ENCODE data around the gene PEX3. TPM values are rescaled to one million over a fixed set of nuclear protein-coding genes. Genes with fewer than 3 reads are reported as not detected.

The PEX3 gene
- total RNA-seq, 6 donors from 2014 or later, result 3.4 to 18.5 (median 13.1) TPM

- peaks cover 0 to 8% (median 0%) of the 10 kb centered on the region in 4 donors for H3K36me3 ChIP-seq
- DNase-seq, result no peak
- TF ChIP-seq POLR2AphosphoS5 (IDR thresholded peaks at IDR 0.05) (no peak), POLR2A (IDR thresholded peaks at IDR 0.05) (no peak), EP300 (IDR thresholded peaks at IDR 0.05) (no peak)
- TF ChIP-seq, protein P1, sequence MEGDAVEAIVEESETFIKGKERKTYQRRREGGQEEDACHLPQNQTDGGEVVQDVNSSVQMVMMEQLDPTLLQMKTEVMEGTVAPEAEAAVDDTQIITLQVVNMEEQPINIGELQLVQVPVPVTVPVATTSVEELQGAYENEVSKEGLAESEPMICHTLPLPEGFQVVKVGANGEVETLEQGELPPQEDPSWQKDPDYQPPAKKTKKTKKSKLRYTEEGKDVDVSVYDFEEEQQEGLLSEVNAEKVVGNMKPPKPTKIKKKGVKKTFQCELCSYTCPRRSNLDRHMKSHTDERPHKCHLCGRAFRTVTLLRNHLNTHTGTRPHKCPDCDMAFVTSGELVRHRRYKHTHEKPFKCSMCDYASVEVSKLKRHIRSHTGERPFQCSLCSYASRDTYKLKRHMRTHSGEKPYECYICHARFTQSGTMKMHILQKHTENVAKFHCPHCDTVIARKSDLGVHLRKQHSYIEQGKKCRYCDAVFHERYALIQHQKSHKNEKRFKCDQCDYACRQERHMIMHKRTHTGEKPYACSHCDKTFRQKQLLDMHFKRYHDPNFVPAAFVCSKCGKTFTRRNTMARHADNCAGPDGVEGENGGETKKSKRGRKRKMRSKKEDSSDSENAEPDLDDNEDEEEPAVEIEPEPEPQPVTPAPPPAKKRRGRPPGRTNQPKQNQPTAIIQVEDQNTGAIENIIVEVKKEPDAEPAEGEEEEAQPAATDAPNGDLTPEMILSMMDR (IDR thresholded peaks at IDR 0.05), result no peak
- H3K27ac ChIP-seq, result no peak overlapping the region
- H3K4me1 ChIP-seq, result no peaks in the 10 kb centered on the region
- no peak overlapping the region for H3K4me3 ChIP-seq
- 98% methylated on average over 4 of the region's 4 CpGs for WGBS, 2 donors
- ATAC-seq (ENCODE audit: low FRiP score in 2 of 2), result no peak
- no peaks in the 10 kb centered on the region for H3K27me3 ChIP-seq
- H3K9me3 ChIP-seq, result no peaks in the 10 kb centered on the region
Measured at GRCh38 chr6:143429970-143430369, 20.6 kb upstream of the PEX3 start.

- 80 to 94% methylated on average over 1 of the region's 1 CpG for whole genome bisulfite sequencing, 2 donors
- Histone ChIP-seq H3K9me3 (no peaks in the 10 kb centered on the region), H3K36me3 (peaks cover 0 to 8% (median 0%) of the 10 kb centered on the region in 4 donors), H3K27ac (no peak overlapping the region), H3K27me3 (no peaks in the 10 kb centered on the region), H3K4me3 (no peak overlapping the region), H3K4me1 (no peaks in the 10 kb centered on the region)
- DNase-seq (no peak), ATAC-seq (ENCODE audit: low FRiP score in 2 of 2) (no peak)
- TF ChIP-seq POLR2AphosphoS5 (IDR thresholded peaks at IDR 0.05), result no peak
- TF ChIP-seq POLR2A (IDR thresholded peaks at IDR 0.05), result no peak
- TF ChIP-seq, protein P1 (IDR thresholded peaks at IDR 0.05), result no peak
- no peak for TF ChIP-seq EP300 (IDR thresholded peaks at IDR 0.05)
Measured at GRCh38 chr6:143431226-143431625, 19.4 kb upstream of the PEX3 start.

DNA sequence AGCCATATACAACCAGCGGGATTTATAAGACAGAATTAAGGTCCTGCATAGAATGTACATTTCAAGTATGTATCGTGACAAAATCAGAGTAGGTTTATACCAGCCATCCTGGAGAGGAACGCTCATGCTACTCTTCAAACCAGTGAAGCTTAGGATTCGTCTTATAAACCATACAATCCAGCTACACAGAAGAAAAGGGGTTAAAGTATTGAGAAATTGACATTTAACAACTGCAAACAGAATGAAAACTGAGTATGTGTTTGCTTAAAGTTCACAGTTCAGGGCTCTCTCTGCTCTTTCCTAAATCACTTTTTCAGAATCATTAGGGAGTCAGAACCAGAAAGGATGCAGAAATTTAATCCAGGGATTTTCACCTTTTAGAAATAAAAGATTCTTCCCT lies 18.0 kb upstream of the PEX3 start:
- no peaks in the 10 kb centered on the region for H3K27me3 ChIP-seq
- no peaks in the 10 kb centered on the region for H3K4me1 ChIP-seq
- H3K36me3 ChIP-seq, result peaks cover 0 to 8% (median 0%) of the 10 kb centered on the region in 4 donors
- no peak overlapping the region for H3K27ac ChIP-seq
- no peak overlapping the region for H3K4me3 ChIP-seq
- TF ChIP-seq POLR2A (IDR thresholded peaks at IDR 0.05), result no peak
- TF ChIP-seq, protein P1 (IDR thresholded peaks at IDR 0.05), result no peak
- TF ChIP-seq POLR2AphosphoS5 (IDR thresholded peaks at IDR 0.05), result no peak
- no peak for TF ChIP-seq EP300 (IDR thresholded peaks at IDR 0.05)
- DNase-seq (no peak), ATAC-seq (ENCODE audit: low FRiP score in 2 of 2) (no peak)
- whole genome bisulfite sequencing, 2 donors, result 92 to 93% methylated on average over 4 of the region's 4 CpGs
- H3K9me3 ChIP-seq, result no peaks in the 10 kb centered on the region

GRCh38 chr6:143441010-143441409 lies 9.6 kb upstream of the PEX3 start:
- no peak overlapping the region for H3K4me3 ChIP-seq
- no peaks in the 10 kb centered on the region for H3K9me3 ChIP-seq
- ATAC-seq (ENCODE audit: low FRiP score in 2 of 2), result no peak
- H3K36me3 ChIP-seq, result no peaks in the 10 kb centered on the region
- H3K27me3 ChIP-seq, result no peaks in the 10 kb centered on the region
- WGBS, 2 donors, result 98 to 100% methylated on average over 2 of the region's 2 CpGs
- no peak for TF ChIP-seq POLR2A (IDR thresholded peaks at IDR 0.05)
- no peak for TF ChIP-seq EP300 (IDR thresholded peaks at IDR 0.05)
- TF ChIP-seq, protein P1 (IDR thresholded peaks at IDR 0.05), result no peak
- TF ChIP-seq POLR2AphosphoS5 (IDR thresholded peaks at IDR 0.05), result no peak
- H3K4me1 ChIP-seq, result peaks cover 0 to 3% (median 0%) of the 10 kb centered on the region in 4 donors
- H3K27ac ChIP-seq, result no peak overlapping the region
- DNase-seq, result no peak
